ENCODE data around the gene HSD17B8. TPM values are rescaled to one million over a fixed set of nuclear protein-coding genes. Genes with fewer than 3 reads are reported as not detected.
A peak's percentile ranks its signal among the peaks of the same experiment; 100 is the strongest.

The HSD17B8 gene
- total RNA-seq, 3 donors from 2014 or later (not counting 1 experiment from before 2014, with no cell fraction given): 5.4 to 7.7 (median 6.8) TPM

DNA sequence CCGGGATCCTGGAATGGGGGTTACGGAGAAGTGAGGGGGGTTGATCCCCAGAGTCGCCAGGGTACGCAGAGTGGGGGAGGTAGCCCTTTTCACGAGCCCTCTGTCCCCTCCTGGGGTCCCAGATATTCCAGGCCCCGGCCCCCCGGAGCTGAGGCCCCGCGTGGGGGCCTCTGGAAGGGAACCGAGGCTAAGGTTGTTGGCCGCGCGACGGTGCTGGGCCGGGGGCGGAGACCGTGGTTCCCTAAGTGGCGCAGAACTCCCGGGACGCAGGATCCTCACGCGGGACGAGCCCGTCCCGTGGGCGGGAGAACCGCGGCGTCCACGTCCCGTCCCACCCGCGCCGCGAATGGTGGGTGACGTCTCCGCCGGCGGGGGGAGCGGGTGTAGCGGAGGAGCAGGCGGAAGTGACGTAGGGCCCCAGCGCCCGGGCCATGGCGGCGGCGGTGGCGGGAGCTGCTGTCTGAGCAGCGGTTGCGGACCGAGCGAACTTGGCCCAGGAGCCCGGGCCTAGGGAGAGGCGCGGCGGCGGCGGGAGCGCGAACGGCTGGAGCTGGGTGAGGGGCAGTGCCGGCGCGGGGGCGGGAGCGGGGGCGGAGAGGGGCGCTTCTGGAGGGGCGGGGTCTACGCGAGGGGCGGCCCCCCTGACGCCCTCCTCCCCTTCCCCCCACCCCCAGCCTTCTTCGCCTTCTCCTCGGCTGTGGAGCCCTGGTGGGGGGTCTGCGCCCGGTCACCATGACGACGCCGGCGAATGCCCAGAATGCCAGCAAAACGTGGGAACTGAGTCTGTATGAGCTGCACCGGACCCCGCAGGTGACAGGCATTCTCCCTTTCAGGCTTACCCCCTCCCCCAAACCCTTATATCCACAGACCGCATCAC, 3.9 kb downstream of the HSD17B8 start, which contains the start of gene RING1:
Gene RING1, plus strand, starts transcription at position 410 of the 877 bp plus-strand sequence. Its CDS starts 323 bp downstream, at position 733.
- TF ChIP-seq, protein P1, sequence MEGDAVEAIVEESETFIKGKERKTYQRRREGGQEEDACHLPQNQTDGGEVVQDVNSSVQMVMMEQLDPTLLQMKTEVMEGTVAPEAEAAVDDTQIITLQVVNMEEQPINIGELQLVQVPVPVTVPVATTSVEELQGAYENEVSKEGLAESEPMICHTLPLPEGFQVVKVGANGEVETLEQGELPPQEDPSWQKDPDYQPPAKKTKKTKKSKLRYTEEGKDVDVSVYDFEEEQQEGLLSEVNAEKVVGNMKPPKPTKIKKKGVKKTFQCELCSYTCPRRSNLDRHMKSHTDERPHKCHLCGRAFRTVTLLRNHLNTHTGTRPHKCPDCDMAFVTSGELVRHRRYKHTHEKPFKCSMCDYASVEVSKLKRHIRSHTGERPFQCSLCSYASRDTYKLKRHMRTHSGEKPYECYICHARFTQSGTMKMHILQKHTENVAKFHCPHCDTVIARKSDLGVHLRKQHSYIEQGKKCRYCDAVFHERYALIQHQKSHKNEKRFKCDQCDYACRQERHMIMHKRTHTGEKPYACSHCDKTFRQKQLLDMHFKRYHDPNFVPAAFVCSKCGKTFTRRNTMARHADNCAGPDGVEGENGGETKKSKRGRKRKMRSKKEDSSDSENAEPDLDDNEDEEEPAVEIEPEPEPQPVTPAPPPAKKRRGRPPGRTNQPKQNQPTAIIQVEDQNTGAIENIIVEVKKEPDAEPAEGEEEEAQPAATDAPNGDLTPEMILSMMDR (IDR thresholded peaks at IDR 0.05): no peak
- DNase-seq (peak; percentile 88 to 95), ATAC-seq (peak; percentile 67 to 79 (median 71))
- Histone ChIP-seq H3K27ac (ENCODE audit: low read length) (peak within 1 kb of the TSS; percentile 96), H3K4me1 (ENCODE audit: control insufficient read depth, insufficient read depth, low read length) (peaks cover 40% of the 10 kb centered on the region), H3K36me3 (ENCODE audit: control insufficient read depth, insufficient read depth, low read length) (peaks cover 6% of the 10 kb centered on the region), H3K4me3 (ENCODE audit: low read length) (peak within 1 kb of the TSS; percentile 97), H3K9me3 (ENCODE audit: control insufficient read depth, insufficient read depth, low read length) (no peaks in the 10 kb centered on the region), H3K27me3 (ENCODE audit: control insufficient read depth, insufficient read depth, low read length) (peaks cover 7% of the 10 kb centered on the region)
- Mint-ChIP-seq H3K4me3 (peak within 1 kb of the TSS; percentile 98), H3K36me3 (peaks cover 2% of the 10 kb centered on the region), H3K9me3 (no peaks in the 10 kb centered on the region), H3K27ac (peak within 1 kb of the TSS; percentile 95 to 97), H3K4me1 (peaks cover 41 to 61% of the 10 kb centered on the region in 2 donors), H3K27me3 (ENCODE audit: low read depth in 2 of 2) (peaks cover 9 to 14% of the 10 kb centered on the region in 2 donors)
- intact Hi-C loops (cut with micrococcal nuclease): loop anchor here (2.0 kb wide), 1 partner anchor 64 kb away; the partner anchor contains the start of gene RPS18
- under 1% methylated on average over 83 of the region's 86 CpGs for WGBS (ENCODE audit: insufficient coverage)

DNA sequence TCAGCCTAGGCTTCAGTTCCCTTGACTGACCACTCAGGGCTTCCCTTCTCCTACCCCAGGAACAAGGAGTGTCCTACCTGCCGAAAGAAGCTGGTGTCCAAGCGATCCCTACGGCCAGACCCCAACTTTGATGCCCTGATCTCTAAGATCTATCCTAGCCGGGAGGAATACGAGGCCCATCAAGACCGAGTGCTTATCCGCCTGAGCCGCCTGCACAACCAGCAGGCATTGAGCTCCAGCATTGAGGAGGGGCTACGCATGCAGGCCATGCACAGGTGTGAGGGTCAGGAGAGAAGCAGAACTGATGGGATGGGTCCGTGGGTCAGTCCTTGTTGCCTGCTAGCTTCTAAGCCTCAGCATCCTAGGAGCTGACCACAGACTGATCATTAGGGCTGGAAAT, 5.4 kb downstream of the HSD17B8 start:
- Histone ChIP-seq H3K27ac (ENCODE audit: low read length) (no peak overlapping the region), H3K9me3 (ENCODE audit: control insufficient read depth, insufficient read depth, low read length) (no peaks in the 10 kb centered on the region), H3K27me3 (ENCODE audit: control insufficient read depth, insufficient read depth, low read length) (peaks cover 15% of the 10 kb centered on the region), H3K36me3 (ENCODE audit: control insufficient read depth, insufficient read depth, low read length) (no peaks in the 10 kb centered on the region), H3K4me3 (ENCODE audit: low read length) (no peak overlapping the region), H3K4me1 (ENCODE audit: control insufficient read depth, insufficient read depth, low read length) (peaks cover 33% of the 10 kb centered on the region)
- peaks cover 33 to 57% of the 10 kb centered on the region in 2 donors for H3K4me1 Mint-ChIP-seq
- TF ChIP-seq, protein P1 (IDR thresholded peaks at IDR 0.05): no peak
- DNase-seq: no peak
- intact Hi-C loops (cut with micrococcal nuclease): loop anchor here (2.0 kb wide), 1 partner anchor 63 kb away; the partner anchor contains the start of gene RPS18
- WGBS (ENCODE audit: insufficient coverage): 98% methylated on average over 10 of the region's 10 CpGs
- peaks cover 21 to 29% of the 10 kb centered on the region in 2 donors for H3K27me3 Mint-ChIP-seq (ENCODE audit: low read depth in 2 of 2)
- H3K4me3 Mint-ChIP-seq: peak overlapping the region; percentile 98
- no peaks in the 10 kb centered on the region for H3K36me3 Mint-ChIP-seq
- no peaks in the 10 kb centered on the region for H3K9me3 Mint-ChIP-seq
- H3K27ac Mint-ChIP-seq: peak overlapping the region; percentile 95 to 97
- no peak for ATAC-seq

DNA sequence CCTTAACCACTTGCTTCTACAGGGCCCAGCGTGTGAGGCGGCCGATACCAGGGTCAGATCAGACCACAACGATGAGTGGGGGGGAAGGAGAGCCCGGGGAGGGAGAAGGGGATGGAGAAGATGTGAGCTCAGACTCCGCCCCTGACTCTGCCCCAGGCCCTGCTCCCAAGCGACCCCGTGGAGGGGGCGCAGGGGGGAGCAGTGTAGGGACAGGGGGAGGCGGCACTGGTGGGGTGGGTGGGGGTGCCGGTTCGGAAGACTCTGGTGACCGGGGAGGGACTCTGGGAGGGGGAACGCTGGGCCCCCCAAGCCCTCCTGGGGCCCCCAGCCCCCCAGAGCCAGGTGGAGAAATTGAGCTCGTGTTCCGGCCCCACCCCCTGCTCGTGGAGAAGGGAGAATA, 6.7 kb downstream of the HSD17B8 start:
- H3K27me3 ChIP-seq (ENCODE audit: control insufficient read depth, insufficient read depth, low read length): peaks cover 17% of the 10 kb centered on the region
- Mint-ChIP-seq H3K4me3 (no peak overlapping the region), H3K4me1 (peaks cover 24 to 44% of the 10 kb centered on the region in 2 donors), H3K36me3 (no peaks in the 10 kb centered on the region), H3K27ac (no peak overlapping the region), H3K9me3 (no peaks in the 10 kb centered on the region), H3K27me3 (ENCODE audit: low read depth in 2 of 2) (peaks cover 26 to 29% of the 10 kb centered on the region in 2 donors)
- ATAC-seq: no peak
- peaks cover 26% of the 10 kb centered on the region for H3K4me1 ChIP-seq (ENCODE audit: control insufficient read depth, insufficient read depth, low read length)
- no peak for DNase-seq
- H3K4me3 ChIP-seq (ENCODE audit: low read length): no peak overlapping the region
- H3K36me3 ChIP-seq (ENCODE audit: control insufficient read depth, insufficient read depth, low read length): no peaks in the 10 kb centered on the region
- no peak overlapping the region for H3K27ac ChIP-seq (ENCODE audit: low read length)
- intact Hi-C loops (cut with micrococcal nuclease): no loop called here
- WGBS (ENCODE audit: insufficient coverage): 95% methylated on average over 16 of the region's 17 CpGs
- TF ChIP-seq, protein P1 (IDR thresholded peaks at IDR 0.05): no peak
- H3K9me3 ChIP-seq (ENCODE audit: control insufficient read depth, insufficient read depth, low read length): no peaks in the 10 kb centered on the region

Measured in natural killer cell (primary cell).